Muscle of arm (tissue), 12 donors: Measurements from ENCODE around the gene DHX57. TPM values are rescaled to one million over a fixed set of nuclear protein-coding genes. Genes with fewer than 3 reads are reported as not detected.
"Not testable (repeated sequence)": the region's sequence is repeated elsewhere in the genome, so short reads cannot be mapped to it uniquely, and the experiment has no call there.

ENCODE experiments used
- DNase-seq: peaks from one replicate; pipeline ENCODE4 v3.0.0-alpha.2; 2013
- polyA plus RNA-seq, 12 donors: library from polyadenylated mRNA; unstranded; fragments of 120-200 nt; gene quantifications; one replicate each; pipeline ENCODE4 v1.2.1, GENCODE V29; 2013; ENCODE audit not compliant: insufficient read length in 12 of 12

The DHX57 gene
- polyA plus RNA-seq, 12 donors = 16.5 to 44.3 (median 22.5) TPM; not detected in 1

DNA sequence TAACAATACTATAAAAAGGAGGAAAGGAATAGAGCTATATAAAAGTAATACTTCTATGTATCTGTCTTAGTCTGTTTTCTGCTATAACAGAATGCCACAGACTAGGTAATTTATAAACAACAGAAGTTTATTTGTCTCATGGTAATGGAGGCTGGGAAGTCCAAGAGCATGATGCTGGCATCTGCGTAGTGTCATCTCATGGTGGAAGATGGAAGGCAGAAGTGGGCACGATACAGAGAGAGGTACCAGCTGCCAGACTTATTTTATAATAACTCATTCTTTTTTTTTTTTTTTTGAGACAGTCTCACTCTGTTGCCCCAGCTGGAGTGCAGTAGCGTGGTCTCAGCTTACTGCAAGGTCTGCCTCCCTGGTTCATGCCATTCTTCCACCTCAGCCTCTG lies 4.3 kb downstream of the DHX57 start:
- DNase-seq = no peak

DNA sequence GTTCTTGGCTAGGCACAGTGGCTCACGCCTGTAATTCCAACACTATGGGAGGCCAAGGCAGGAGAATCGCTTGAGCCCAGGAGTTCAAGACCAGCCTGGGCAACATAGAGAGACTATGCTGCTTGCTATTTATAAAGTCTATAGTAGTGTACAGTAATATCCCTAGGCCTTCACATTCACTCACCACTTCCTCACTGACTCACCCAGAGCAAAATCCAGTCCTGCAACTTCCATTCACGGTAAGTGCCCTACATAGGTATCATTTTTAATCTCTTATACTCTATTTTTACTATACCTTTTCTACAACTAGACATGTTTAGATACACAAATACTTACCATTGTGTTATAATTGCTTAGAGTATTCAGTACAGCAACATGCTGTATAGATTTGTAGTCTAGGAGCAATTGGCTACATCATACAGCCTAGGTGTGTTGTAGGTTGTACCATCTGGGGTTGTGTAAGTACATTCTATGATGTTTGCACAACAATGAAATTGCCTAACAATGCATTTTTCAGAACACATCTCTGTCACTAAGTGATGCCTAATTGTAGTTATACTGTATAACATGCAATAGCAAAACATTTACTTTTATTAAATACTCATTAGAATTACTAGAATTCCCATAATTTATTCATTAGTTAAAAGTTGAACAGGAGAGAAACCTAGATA lies 8.8 kb downstream of the DHX57 start:
- no peak for DNase-seq

DNA sequence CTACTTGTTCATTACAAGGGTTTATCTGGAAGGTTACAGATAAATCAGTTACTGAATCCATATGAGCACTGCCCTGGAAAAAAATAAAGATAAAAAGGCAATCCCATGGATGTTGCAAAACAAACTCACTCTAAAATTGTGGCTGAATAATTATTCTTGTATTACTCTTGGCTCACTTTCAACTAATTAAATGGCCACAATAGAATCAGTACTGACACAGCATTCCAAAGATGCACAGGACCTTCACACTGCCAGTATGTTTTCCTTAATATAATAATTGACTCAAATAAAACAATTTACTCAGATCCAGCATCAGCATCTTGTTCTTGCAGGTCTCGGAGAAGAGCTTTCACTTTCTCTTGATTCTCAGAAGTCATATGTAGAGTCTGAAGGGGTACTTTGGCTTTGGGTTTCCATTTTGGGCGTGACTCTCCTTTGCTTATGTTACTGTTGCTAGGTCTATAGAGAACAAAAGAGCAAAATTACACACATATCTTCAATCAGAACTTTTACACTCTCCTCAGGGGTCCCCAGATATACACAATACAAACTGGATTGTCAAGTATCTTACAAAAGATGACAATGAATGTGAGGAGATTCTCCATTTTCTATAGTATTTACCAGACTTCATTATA lies 12.6 kb downstream of the DHX57 start:
- no peak for DNase-seq

DNA sequence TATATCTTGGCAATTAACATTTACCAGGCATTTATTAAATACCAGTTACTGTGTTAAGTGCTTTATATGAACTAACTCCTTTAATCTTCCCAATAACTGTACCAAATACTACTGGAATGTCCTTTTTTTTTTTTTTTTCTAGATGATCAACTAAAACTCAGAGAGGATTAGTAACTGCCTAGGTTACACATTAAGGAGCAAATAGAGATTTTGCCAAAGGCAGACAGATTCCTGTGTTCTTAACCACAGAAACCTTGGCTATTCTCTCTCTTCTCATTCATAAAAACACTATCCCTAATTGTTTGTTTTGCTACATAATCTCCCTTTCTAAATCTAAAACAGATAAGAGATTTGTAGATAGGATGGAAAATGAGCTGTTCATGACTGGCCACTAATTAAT lies 13.3 kb downstream of the DHX57 start:
- DNase-seq = no peak

DNA sequence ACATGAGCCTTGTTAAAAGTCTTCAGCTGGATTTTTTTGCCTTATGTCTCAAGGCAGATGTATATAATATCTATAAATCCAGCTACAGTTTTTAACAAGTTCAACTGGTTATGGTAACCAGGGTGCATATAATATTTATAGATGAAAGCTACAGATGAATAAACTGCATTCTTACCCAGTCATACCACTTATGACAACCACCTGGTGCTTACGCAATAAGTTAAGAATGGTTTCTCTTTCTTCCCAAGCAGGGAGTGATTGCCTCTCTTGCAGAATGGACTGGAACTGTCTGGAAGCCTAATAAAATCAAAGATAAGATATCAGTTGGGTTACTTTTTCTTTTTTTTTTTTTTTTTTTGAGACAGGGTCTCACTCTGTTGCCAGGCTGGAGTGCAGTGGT lies 19.6 kb downstream of the DHX57 start:
- no peak for DNase-seq

DNA sequence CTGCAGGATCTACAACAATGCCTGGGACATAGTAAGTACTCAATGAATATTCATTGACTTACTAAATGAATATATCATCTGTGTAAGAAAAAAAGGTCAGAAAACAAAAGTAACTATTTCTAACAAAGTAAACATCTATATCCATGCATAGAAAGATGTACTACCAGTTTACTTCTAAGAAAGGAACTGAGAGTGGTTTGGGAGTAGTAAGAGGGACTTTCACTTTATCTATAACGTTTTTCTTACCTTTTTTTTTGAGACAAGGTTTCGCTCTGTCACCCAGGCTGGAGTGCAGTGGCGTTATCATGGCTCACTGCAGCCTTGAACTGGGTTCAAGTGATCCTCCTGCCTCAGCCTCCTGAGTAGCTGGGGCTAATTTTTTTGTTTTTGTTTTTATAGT lies 25.7 kb downstream of the DHX57 start:
- no peak for DNase-seq

DNA sequence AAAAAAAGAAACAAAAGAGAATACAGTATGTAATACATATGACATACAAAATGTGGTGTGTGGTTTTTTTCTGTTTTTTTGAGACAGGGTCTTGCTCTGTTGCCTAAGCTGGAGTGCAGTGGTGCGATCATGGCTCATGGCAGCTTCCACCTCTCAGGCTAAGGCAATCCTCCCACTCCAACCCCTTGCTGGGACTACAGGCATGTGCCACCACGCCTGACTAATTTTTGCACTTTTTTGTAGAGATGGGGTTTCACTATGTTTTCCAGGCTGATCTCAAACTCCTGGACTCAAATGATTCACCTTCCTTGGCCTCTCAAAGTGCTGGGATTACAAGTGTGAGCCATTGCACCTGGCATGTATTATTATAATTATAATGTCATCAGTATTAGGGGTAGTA lies 38.9 kb downstream of the DHX57 start:
- no peak for DNase-seq

DNA sequence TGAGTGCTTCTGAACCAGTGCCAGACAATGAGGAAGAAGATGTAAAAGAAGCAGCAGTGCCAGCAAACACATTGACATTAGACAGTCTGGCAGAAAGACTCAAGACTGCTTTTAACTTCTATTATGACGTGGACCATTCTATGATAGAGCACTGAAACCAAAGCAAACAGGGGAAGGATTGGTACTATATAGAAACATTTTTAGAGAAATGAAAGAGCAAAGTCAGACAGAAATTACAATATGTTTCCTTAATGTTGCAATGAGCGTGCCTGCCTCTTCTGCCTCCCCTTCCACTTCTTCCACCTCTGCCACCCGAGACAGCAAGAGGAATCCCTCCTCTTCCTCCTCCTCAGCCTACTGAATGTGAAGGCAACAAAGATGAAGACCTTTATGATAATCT lies 39.7 kb downstream of the DHX57 start:
- no peak for DNase-seq

DNA sequence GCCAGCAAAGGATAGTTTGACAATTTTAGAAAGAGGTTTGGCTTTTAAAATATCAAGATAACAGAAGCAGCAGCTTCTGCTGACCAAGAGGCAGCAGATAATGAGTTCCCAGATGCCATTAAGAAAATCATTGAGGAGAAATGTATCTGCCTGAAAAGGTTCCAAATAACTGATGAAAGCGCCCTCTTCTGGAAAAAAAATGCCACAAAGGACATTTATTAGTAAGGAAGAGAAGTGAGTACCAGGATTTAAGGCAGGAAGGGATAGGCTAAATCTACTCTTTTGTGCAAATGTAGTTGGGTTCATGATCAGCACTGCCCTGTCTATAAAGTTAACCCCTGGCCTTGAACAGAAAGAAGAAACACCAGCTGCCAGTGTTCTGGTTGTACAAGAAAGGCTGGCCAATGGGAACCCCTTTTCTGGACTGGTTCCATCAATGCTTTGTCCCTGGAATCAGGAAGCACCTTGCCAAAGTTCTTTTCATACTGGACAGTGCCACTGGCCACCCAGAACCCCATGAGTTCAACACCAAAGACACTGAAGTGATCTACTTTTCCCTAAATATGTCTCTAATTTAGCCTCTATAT lies 40.6 kb downstream of the DHX57 start:
- no peak for DNase-seq

DNA sequence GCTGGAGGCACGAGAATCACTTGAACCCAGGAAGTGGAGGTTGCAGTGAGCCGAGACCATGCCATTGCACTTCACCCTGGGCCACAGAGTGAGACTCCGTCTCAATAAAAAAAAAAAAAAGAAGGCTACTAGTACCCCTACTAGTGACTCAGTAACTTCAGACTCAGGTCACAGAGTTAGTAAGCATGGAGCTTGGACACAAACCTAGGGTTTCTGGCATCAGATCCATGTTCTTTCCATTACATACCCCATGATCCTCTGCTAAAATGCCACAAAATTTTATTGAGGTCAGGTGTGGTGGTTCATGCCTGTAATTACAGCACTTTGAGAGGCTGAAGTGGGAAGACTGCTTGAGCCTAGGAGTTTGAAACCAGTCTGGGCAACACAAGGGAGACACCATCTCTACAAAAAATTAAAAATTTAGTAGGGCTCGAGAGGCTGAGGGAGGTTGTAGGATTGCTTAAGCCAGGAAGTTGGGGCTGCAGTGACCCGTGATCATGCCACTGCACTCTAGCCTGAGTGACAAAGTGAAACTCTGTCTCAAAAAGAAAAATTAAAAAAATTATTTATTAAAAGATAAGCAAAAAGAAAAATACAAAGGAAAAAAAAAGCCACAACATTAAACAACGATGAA lies 45.1 kb downstream of the DHX57 start:
- DNase-seq = no peak

DNA sequence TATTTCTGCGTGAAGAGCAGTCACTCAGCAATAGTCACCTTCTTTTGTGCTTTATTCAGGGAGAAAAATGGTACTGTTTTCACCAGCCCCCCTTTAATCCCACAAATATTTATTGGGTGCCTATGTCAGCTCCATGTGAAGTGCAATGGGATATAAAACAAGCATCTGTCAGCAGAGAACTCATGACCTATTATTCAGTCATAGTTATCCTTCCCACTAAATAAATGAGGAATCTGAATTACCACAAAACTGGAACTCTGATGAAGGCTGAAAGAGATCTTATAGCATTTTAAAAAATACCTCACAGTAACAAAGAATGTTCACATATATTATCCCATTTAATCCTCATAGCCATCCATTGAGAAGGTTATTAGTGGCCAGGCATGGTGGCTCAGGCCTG lies 45.8 kb downstream of the DHX57 start:
- DNase-seq = no peak

DNA sequence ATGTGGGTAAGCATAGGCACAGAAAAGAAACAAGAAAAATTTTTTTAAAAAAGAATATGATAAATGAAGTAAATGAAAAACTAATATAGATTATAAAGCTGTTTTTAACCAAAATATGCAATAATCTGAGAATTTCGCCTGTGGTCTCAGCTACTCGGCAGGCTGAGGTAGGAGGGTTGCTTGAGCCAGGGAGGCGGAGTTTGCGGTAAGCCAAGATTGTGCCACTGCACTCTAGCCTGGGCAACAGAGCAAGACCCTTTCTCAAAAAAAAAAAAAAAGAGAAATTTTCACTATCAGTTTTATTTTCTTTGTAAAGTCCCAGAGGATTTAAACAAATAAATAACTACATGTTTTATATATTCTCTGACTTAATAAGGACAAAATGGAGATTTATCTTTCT lies 47.3 kb downstream of the DHX57 start:
- no peak for DNase-seq

DNA sequence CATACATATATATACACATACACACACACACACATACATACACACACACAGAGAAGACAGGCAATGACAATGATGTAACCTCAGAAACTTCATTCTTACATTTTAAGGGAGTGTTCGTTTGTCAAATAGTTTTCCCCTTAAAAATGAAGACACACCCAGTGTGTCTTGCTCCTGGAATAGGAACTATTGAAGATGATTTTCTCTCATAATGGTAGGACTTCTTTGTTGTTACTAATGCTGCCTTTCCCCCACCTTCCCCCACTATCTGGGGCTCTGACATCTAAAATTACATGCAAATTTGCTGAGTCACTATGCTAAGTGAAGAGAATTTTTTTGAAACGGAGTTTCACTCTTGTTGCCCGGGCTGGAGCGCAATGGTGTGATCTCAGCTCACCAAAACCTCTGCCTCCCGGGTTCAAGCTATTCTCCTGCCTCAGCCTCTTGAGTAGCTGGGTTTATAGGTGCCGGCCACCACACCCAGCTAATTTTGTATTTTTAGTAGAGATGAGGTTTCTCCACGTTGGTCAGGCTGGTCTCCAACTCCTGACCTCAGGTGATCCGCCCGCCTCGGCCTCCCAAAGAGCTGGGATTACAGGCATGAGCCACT lies 48.1 kb downstream of the DHX57 start:
- not testable (repeated sequence) for DNase-seq

DNA sequence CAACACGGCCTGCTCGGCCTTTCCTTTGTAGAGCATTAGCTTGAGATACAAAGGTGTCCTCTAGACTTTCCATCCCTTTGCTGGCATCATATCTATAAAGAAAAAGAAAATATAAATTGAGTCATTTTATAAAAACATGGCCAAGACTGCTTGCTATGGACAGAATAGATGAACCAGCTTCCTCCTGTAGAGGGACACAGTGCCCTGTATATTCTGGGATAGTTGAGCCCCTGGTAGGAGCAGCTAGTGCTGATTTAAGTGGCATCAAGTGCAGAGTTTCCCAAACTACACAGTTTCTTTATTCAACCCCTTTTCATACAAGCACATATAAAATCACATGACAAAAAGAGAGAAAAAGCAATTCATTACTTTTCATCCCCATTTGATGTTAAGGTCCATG lies 49.8 kb downstream of the DHX57 start:
- DNase-seq = no peak

DNA sequence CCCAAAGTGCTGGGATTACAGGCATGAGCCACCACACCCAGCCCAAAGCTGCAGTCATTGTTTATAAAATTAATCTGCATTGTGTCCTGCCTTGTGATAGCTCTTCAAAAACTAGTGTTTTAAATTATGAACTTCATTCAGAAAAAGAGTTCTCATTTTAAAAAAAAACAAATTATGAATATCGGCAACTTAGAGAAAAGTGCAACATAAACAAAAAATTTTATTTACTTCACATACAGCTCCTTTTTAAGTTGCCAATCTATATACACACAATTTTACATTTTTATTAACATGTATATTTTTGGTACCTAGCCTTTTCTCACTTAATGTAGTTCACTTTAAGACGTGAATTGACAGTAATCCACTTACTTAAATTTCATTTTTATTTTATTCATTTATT lies 50.8 kb downstream of the DHX57 start:
- DNase-seq = no peak

DNA sequence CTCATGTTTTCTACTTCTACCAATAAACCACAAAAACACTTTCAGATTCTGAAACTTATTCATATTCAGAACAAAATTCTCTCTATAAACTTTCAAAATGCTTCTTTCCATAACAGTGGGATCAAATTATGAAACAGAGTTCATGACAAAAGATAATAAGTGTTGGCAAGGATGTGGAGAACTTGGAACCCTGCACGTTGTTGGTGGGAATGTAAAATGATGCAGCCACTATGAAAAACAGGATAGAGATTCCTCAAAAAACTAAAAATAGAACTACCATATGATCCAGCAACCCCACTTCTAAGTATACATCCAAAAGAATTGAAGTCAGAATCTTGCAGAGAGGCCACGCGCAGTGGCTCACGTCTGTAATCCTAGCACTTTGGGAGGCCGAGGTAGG lies 52.3 kb downstream of the DHX57 start:
- no peak for DNase-seq

DNA sequence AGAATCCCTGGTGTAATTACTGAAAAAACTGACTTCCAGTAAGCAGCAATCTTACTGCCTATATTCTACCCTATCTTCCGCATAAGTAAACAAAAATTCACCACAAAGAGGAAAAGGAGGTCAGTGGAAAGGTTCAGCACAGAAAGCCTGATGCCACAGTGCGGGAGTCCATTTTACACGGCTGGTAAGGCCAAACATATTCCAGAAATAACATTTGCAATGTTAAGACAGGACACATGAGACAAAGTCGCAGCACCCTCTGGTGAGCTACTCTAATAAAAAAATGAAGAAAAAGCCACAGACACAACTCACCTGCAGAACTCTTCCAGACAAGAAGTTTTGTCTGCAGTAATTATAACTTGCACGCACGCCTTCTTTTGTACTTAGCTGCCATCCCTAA lies 57.2 kb downstream of the DHX57 start:
- DNase-seq = no peak

DNA sequence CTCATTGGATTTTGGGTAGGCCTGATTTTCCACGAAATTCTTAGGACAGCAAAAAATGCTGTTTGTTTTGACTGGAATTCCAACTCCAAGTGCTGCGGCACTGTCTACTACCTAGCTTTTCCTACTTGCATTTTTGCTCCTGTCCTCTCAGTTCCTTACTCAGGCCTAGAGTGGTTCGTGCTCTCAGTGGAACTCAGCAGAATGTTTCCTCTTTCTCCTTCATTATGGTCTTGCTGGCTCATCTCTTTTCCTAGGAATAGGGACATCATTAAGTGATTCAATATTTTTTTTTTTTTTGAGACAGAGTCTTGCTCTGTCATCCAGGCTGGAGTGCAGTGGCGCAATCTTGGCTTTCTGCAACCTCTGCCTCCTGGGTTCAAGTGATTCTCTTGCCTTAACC lies 59.8 kb downstream of the DHX57 start:
- no peak for DNase-seq

DNA sequence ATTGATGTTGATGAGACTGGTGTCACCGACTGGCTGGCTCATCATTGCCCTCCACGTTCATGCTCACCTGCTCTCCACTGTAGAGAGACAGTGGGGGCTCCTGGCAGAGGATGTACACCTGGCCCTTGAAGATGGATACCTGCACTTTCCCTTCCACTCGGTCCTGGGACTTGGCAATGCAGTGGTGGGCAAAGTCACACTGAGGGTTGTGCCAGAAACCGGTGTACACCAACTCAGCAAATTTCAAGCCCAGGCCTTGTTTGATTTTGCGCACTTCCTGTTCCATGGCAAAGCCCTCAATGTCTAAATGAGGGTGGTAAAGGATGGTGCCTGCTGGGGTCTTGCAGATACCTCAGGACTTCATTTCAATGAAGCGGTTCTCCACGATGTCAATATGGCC lies 65.2 kb downstream of the DHX57 start:
- DNase-seq = no peak

DNA sequence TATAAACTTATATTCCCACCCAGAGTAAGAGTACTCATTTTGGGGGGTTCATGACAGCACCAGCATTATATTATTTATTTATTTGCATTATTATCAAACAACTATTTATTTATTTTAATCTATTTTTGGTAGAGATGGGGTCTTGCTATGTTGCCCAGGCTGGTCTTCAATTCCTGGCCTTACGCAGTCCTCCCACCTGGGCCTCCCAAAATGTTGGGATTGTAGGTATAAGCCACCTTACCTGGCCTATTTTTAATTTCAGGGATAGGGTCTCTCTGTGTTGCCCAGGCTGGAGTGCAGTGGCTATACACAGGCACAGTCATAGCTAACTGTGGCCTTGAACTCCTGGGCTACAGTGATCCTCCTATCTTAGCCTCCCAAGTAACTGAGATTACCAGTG lies 67.1 kb downstream of the DHX57 start:
- DNase-seq = no peak

DNA sequence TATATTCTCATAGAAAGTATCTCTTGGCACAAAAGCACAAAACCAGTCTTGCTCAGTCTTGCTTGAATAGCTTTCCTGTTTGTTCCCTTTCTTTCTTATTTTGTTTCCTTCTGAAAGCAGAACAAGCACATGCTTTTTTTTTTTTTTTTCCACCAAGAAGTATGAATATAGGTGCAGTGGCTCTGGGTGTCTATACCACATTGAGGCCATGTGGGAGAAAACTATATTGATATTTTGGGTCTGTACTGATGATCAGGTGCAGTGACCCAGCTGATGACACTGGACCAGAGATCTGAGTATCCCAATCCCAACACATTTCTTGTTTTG lies 69.0 kb downstream of the DHX57 start:
- DNase-seq = no peak

DNA sequence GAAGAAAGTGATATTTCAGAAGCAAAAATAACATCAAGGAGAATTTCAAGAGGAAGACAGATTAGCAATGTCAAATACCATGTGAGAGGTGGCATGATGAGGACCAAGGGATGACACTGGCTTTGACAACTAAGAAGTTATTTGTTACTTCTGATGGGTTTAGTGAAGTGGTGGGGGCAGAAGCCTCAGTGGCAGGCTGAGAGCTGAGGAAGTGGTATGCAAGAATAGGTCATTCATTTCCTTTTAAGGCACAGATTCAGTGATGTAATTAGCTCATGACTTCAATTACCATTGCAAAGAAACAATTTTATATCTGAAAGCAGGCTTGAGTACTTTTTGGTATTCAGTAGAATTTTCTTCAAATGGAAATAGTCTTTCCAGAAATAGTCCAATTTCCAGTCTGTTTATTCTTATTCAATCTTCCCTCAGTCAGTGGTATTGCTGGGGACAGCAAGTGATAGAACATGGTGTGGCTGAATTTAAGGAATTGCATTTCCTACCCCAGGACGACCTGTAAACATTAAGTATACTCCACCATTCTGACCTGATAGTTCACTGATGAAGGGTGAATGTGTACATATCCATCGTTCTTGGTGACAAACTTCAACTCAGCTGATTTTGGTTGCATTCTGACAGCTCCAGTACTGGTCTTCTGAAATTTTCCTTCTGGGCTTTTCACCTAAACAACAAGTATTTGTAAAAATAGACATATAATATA lies 69.6 kb downstream of the DHX57 start:
- no peak for DNase-seq
